Measurements from ENCODE around the gene ANKRD13B. TPM values are rescaled to one million over a fixed set of nuclear protein-coding genes. Genes with fewer than 3 reads are reported as not detected.

The ANKRD13B gene
- total RNA-seq, 1 experiment from 2014 or later: 8.8 TPM

DNA sequence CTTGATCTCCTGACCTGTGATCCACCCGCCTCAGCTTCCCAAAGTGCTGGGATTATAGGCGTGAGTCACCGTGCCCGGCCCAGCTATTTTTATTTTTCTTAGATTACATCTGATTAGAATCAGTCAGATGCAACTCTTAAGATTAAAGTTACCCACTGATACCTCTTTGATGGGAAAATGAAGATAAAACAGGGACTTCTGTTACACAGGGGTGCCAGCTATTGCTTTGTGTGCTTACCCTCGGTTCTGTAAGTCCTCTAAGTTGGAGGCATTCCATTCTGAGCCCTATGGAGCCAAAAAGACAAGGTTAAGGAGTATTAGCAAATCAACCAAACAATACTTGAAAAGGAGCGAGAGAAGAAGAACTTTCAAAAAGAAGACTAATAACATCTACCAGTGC lies 62.4 kb downstream of the ANKRD13B start:
- Mint-ChIP-seq H3K4me1 (ENCODE audit: low read depth, unreplicated experiment) (no peaks in the 10 kb centered on the region), H3K27ac (ENCODE audit: unreplicated experiment) (no peak overlapping the region), H3K4me3 (ENCODE audit: low read depth, unreplicated experiment) (no peak overlapping the region), H3K36me3 (ENCODE audit: insufficient read depth, unreplicated experiment) (no peaks in the 10 kb centered on the region), H3K9me3 (ENCODE audit: low read depth, unreplicated experiment) (no peaks in the 10 kb centered on the region), H3K27me3 (ENCODE audit: unreplicated experiment) (no peaks in the 10 kb centered on the region)
- TF ChIP-seq, protein P1, sequence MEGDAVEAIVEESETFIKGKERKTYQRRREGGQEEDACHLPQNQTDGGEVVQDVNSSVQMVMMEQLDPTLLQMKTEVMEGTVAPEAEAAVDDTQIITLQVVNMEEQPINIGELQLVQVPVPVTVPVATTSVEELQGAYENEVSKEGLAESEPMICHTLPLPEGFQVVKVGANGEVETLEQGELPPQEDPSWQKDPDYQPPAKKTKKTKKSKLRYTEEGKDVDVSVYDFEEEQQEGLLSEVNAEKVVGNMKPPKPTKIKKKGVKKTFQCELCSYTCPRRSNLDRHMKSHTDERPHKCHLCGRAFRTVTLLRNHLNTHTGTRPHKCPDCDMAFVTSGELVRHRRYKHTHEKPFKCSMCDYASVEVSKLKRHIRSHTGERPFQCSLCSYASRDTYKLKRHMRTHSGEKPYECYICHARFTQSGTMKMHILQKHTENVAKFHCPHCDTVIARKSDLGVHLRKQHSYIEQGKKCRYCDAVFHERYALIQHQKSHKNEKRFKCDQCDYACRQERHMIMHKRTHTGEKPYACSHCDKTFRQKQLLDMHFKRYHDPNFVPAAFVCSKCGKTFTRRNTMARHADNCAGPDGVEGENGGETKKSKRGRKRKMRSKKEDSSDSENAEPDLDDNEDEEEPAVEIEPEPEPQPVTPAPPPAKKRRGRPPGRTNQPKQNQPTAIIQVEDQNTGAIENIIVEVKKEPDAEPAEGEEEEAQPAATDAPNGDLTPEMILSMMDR (IDR thresholded peaks at IDR 0.05; ENCODE audit: unreplicated experiment): no peak
- BruUV-seq (replicated peaks): no TSS peak
- DNase-seq: no peak
- CTCF ChIA-PET: no interaction called here
- intact Hi-C loops (cut with micrococcal nuclease; ENCODE audit: unreplicated experiment): no loop called here

DNA sequence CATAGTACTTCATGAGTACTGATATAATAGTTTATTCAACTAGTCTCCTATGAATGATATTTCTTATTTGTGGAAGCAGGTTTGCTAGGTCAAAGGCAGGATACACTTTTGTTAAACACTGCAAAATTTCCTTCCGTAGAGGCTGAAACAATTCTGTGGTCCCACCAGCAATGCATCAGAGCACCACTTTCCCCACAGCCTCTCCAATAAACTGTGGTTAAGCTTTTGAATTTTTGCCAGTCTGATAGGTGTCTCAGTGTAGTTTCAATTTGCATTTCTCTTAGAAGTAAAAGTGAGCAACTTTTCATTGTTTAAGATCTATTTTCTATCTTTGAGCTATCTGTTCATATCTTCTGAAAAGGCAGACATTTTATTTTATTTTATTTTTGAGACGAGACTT lies 66.2 kb downstream of the ANKRD13B start:
- CTCF ChIA-PET: no interaction called here
- no peak overlapping the region for H3K4me3 Mint-ChIP-seq (ENCODE audit: low read depth, unreplicated experiment)
- H3K27ac Mint-ChIP-seq (ENCODE audit: unreplicated experiment): no peak overlapping the region
- DNase-seq: no peak
- intact Hi-C loops (cut with micrococcal nuclease; ENCODE audit: unreplicated experiment): no loop called here
- H3K9me3 Mint-ChIP-seq (ENCODE audit: low read depth, unreplicated experiment): no peaks in the 10 kb centered on the region
- H3K36me3 Mint-ChIP-seq (ENCODE audit: insufficient read depth, unreplicated experiment): no peaks in the 10 kb centered on the region
- no TSS peak for BruUV-seq (replicated peaks)
- H3K27me3 Mint-ChIP-seq (ENCODE audit: unreplicated experiment): no peaks in the 10 kb centered on the region
- TF ChIP-seq, protein P1 (IDR thresholded peaks at IDR 0.05; ENCODE audit: unreplicated experiment): no peak
- peaks cover 9% of the 10 kb centered on the region for H3K4me1 Mint-ChIP-seq (ENCODE audit: low read depth, unreplicated experiment)

DNA sequence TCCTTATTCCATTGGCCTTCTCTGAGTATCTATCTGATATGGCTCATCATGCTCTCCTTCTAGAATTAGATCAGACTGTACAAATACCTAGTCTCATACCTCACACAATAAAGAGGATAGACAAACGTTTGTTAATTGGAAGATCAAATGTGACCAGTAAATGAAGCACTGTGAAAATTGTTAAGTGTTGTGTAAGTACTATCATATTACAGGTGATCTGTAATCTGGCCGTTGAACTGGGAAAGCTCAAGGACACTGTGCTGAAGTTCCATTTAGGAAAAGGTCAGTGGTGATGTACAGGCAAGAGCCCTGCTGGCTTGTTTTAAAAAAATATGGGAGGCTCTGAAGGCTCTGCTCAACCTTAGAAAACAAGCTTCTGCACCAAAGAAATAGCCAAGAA lies 68.3 kb downstream of the ANKRD13B start:
- TF ChIP-seq, protein P1 (IDR thresholded peaks at IDR 0.05; ENCODE audit: unreplicated experiment): no peak
- BruUV-seq (replicated peaks): no TSS peak

DNA sequence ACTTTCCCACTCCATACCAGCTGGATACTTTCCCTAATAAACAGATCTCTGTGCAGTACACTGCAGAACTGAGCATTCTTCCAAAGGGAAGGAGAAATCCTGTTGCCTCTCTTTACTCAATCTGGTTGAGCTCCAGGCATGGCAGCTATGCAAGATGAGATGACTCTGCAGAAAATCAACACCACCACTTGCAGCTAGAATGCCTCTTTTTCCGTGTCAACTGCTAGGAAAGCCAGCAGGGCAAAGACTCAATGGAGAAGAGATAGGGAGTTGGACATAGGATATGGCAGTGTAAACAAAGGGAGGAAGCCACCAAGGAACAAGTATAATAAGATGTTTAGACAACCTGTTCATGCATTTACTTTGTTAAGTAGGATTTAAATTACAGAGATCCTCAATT lies 70.2 kb downstream of the ANKRD13B start:
- DNase-seq: no peak
- H3K9me3 Mint-ChIP-seq (ENCODE audit: low read depth, unreplicated experiment): no peaks in the 10 kb centered on the region

More for the DNA sequence above, 68.3 kb downstream of the ANKRD13B start:
- DNase-seq: no peak
- Mint-ChIP-seq H3K4me1 (ENCODE audit: low read depth, unreplicated experiment) (peaks cover 24% of the 10 kb centered on the region), H3K4me3 (ENCODE audit: low read depth, unreplicated experiment) (no peak overlapping the region), H3K27ac (ENCODE audit: unreplicated experiment) (no peak overlapping the region), H3K9me3 (ENCODE audit: low read depth, unreplicated experiment) (no peaks in the 10 kb centered on the region), H3K27me3 (ENCODE audit: unreplicated experiment) (no peaks in the 10 kb centered on the region), H3K36me3 (ENCODE audit: insufficient read depth, unreplicated experiment) (no peaks in the 10 kb centered on the region)
- intact Hi-C loops (cut with micrococcal nuclease; ENCODE audit: unreplicated experiment): no loop called here
- CTCF ChIA-PET: no interaction called here

More for the DNA sequence above, 70.2 kb downstream of the ANKRD13B start:
- H3K36me3 Mint-ChIP-seq (ENCODE audit: insufficient read depth, unreplicated experiment): no peaks in the 10 kb centered on the region
- peaks cover 24% of the 10 kb centered on the region for H3K4me1 Mint-ChIP-seq (ENCODE audit: low read depth, unreplicated experiment)
- H3K27me3 Mint-ChIP-seq (ENCODE audit: unreplicated experiment): no peaks in the 10 kb centered on the region
- intact Hi-C loops (cut with micrococcal nuclease; ENCODE audit: unreplicated experiment): no loop called here
- CTCF ChIA-PET: interaction anchor here (1.8 kb wide), 1 partner anchor 46 kb away, joined by 4 read pairs; no protein-coding TSS in a partner anchor
- no peak overlapping the region for H3K4me3 Mint-ChIP-seq (ENCODE audit: low read depth, unreplicated experiment)
- TF ChIP-seq, protein P1 (IDR thresholded peaks at IDR 0.05; ENCODE audit: unreplicated experiment): no peak
- no TSS peak for BruUV-seq (replicated peaks)
- H3K27ac Mint-ChIP-seq (ENCODE audit: unreplicated experiment): no peak overlapping the region

Other genes with a start within 250 kb of the ANKRD13B start
- gene TAOK1, start 202.8 kb upstream of the ANKRD13B start, total RNA-seq (2022): 72.7 and 78.1 TPM in 2 replicates
- gene ABHD15, start 26.1 kb upstream of the ANKRD13B start, total RNA-seq (2022): 12.5 and 12.9 TPM in 2 replicates
- gene TP53I13, start 24.4 kb upstream of the ANKRD13B start, total RNA-seq (2022): 32.8 and 35.1 TPM in 2 replicates
- gene GIT1, start 3.5 kb upstream of the ANKRD13B start, total RNA-seq (2022): 46.3 and 47.7 TPM in 2 replicates
- 0.47 and 0.49 TPM in 2 replicates for gene CORO6, start 29.8 kb downstream of the ANKRD13B start, total RNA-seq (2022)